MM.1S (cell line): ENCODE data around the gene CHRDL1.

Experiments
- CTCF ChIP-seq: fragments of 300-600 bp; sonication (generic); IDR thresholded peaks from 2 replicates; pipeline ENCODE4 v1.5.1; 2016; ENCODE audit warnings: antibody characterized with exemption, low read length, mixed read lengths
- EZH2phosphoT487 ChIP-seq: fragments of 300-600 bp; sonication (generic); IDR thresholded peaks from 2 replicates; pipeline ENCODE4 v1.6.1; 2018; ENCODE audit warnings: antibody characterized with exemption, low read length

- no peak for TF ChIP-seq CTCF
- TF ChIP-seq EZH2phosphoT487 = no peak
Measured at GRCh38 chrX:110796407-110796697, 735 bp upstream of the CHRDL1 start.
